T-helper 17 cell (primary cell): ENCODE measurements around the gene IL20RA. TPM values are rescaled to one million over a fixed set of nuclear protein-coding genes. Genes with fewer than 3 reads are reported as not detected.
"Not testable (repeated sequence)": the region's sequence is repeated elsewhere in the genome, so short reads cannot be mapped to it uniquely, and the experiment has no call there.

Experiments
- ATAC-seq: fragments of 150-1000 bp; cut with Tn5 transposase; 2 replicates; pipeline ENCODE4 v1.10.0; 2021; ENCODE audit warnings: mild to moderate bottlenecking, moderate library complexity
- DNase-seq, 3 donors: peaks; one replicate each; pipeline versions ENCODE4 v3.0.0 to v3.0.0-alpha.2; 2020 to 2021
- H3K9me3 ChIP-seq: one replicate; pipeline ENCODE4 v1.7.0; 2013; ENCODE audit warnings: low read length, mild to moderate bottlenecking; ENCODE audit not compliant: control insufficient read depth, poor library complexity, severe bottlenecking
- H3K27ac Mint-ChIP-seq: one replicate; pipeline ENCODE4 v1.8.0; 2022; ENCODE audit warnings: mild to moderate bottlenecking, moderate library complexity, mixed read lengths
- H3K27me3 Mint-ChIP-seq: one replicate; pipeline ENCODE4 v1.8.0; 2022; ENCODE audit warnings: mixed read lengths
- H3K36me3 Mint-ChIP-seq: one replicate; pipeline ENCODE4 v1.8.0; 2022; ENCODE audit warnings: low read depth, mixed read lengths
- H3K4me1 Mint-ChIP-seq: one replicate; pipeline ENCODE4 v1.8.0; 2022; ENCODE audit warnings: mild to moderate bottlenecking, mixed read lengths
- H3K4me3 Mint-ChIP-seq: one replicate; pipeline ENCODE4 v1.8.0; 2022; ENCODE audit warnings: mild to moderate bottlenecking, moderate library complexity, mixed read lengths
- total RNA-seq, 4 donors: library from RNA in 2 of 4; stranded (reverse) in 2 of 4; gene quantifications; one replicate each; pipeline ENCODE4 v1.2.3 and lab custom pipeline; 2022 to 2026

IL20RA gene
- total RNA-seq, 2 donors from 2014 or later, result not detected

GRCh38 chr6:137075790-137076189 lies 31.0 kb upstream of the IL20RA start:
- H3K9me3 ChIP-seq, H3K4me3 Mint-ChIP-seq, ATAC-seq, H3K36me3 Mint-ChIP-seq, H3K27ac Mint-ChIP-seq, DNase-seq, H3K4me1 Mint-ChIP-seq: not testable (repeated sequence)
- peaks cover 22% of the 10 kb centered on the region for H3K27me3 Mint-ChIP-seq

GRCh38 chr6:137070303-137070702 lies 25.5 kb upstream of the IL20RA start:
- peaks cover 29% of the 10 kb centered on the region for H3K27me3 Mint-ChIP-seq
- H3K4me3 Mint-ChIP-seq, result peak overlapping the region; percentile 10
- DNase-seq, result no peak
- H3K36me3 Mint-ChIP-seq, result peaks cover 5% of the 10 kb centered on the region
- no peak overlapping the region for H3K27ac Mint-ChIP-seq
- H3K9me3 ChIP-seq, result no peaks in the 10 kb centered on the region
- H3K4me1 Mint-ChIP-seq, result peaks cover 7% of the 10 kb centered on the region
- ATAC-seq, result no peak

GRCh38 chr6:137067399-137067798 lies 22.6 kb upstream of the IL20RA start:
- no peak overlapping the region for H3K4me3 Mint-ChIP-seq
- ATAC-seq (no peak), DNase-seq (no peak)
- H3K27ac Mint-ChIP-seq, result no peak overlapping the region
- peaks cover 21% of the 10 kb centered on the region for H3K27me3 Mint-ChIP-seq
- peaks cover 5% of the 10 kb centered on the region for H3K36me3 Mint-ChIP-seq
- H3K9me3 ChIP-seq, result no peaks in the 10 kb centered on the region
- H3K4me1 Mint-ChIP-seq, result peaks cover 7% of the 10 kb centered on the region

- peaks cover 20% of the 10 kb centered on the region for H3K27me3 Mint-ChIP-seq
- H3K27ac Mint-ChIP-seq, result no peak overlapping the region
- H3K4me3 Mint-ChIP-seq, result no peak overlapping the region
- H3K36me3 Mint-ChIP-seq, result no peaks in the 10 kb centered on the region
- no peak for ATAC-seq
- no peak for DNase-seq
- H3K4me1 Mint-ChIP-seq, result no peaks in the 10 kb centered on the region
- H3K9me3 ChIP-seq, result no peaks in the 10 kb centered on the region
Observed at GRCh38 chr6:137058037-137058436, 13.3 kb upstream of the IL20RA start.

- Mint-ChIP-seq H3K27ac (no peak overlapping the region), H3K4me3 (no peak overlapping the region), H3K4me1 (no peaks in the 10 kb centered on the region), H3K36me3 (peaks cover 6% of the 10 kb centered on the region), H3K27me3 (peaks cover 37% of the 10 kb centered on the region)
- DNase-seq (no peak), ATAC-seq (no peak)
- H3K9me3 ChIP-seq, result no peaks in the 10 kb centered on the region
Observed at GRCh38 chr6:137056121-137056880, 11.5 kb upstream of the IL20RA start.

GRCh38 chr6:137051790-137052472 lies 7.2 kb upstream of the IL20RA start:
- ATAC-seq, result no peak
- peaks cover 2% of the 10 kb centered on the region for H3K4me1 Mint-ChIP-seq
- no peak for DNase-seq
- peaks cover 76% of the 10 kb centered on the region for H3K27me3 Mint-ChIP-seq
- H3K36me3 Mint-ChIP-seq, result peaks cover 6% of the 10 kb centered on the region
- no peak overlapping the region for H3K4me3 Mint-ChIP-seq
- H3K27ac Mint-ChIP-seq, result peak overlapping the region; percentile 56
- no peaks in the 10 kb centered on the region for H3K9me3 ChIP-seq

GRCh38 chr6:137049095-137049494 lies 4.3 kb upstream of the IL20RA start:
- peaks cover 78% of the 10 kb centered on the region for H3K27me3 Mint-ChIP-seq
- no peak for ATAC-seq

GRCh38 chr6:137046871-137047412 lies 2.2 kb upstream of the IL20RA start:
- DNase-seq (no peak), ATAC-seq (no peak)
- Mint-ChIP-seq H3K27me3 (peaks cover 76% of the 10 kb centered on the region), H3K27ac (no peak overlapping the region), H3K4me1 (peaks cover 7% of the 10 kb centered on the region), H3K4me3 (no peak overlapping the region), H3K36me3 (peaks cover 1% of the 10 kb centered on the region)
- no peaks in the 10 kb centered on the region for H3K9me3 ChIP-seq

More at GRCh38 chr6:137049095-137049494, 4.3 kb upstream of the IL20RA start:
- peaks cover 6% of the 10 kb centered on the region for H3K36me3 Mint-ChIP-seq
- H3K27ac Mint-ChIP-seq, result no peak overlapping the region
- no peak for DNase-seq
- peaks cover 5% of the 10 kb centered on the region for H3K4me1 Mint-ChIP-seq
- H3K9me3 ChIP-seq, result no peaks in the 10 kb centered on the region
- H3K4me3 Mint-ChIP-seq, result no peak overlapping the region

GRCh38 chr6:137045222-137045789 lies 541 bp upstream of the IL20RA start:
- no peak for DNase-seq
- peaks cover 2% of the 10 kb centered on the region for H3K36me3 Mint-ChIP-seq

GRCh38 chr6:137043710-137044365 lies 927 bp downstream of the IL20RA start:
- peaks cover 7% of the 10 kb centered on the region for H3K4me1 Mint-ChIP-seq
- ATAC-seq (peak; percentile 45), DNase-seq (no peak)
- H3K27ac Mint-ChIP-seq, result no peak overlapping the region
- no peaks in the 10 kb centered on the region for H3K9me3 ChIP-seq
- H3K27me3 Mint-ChIP-seq, result peaks cover 77% of the 10 kb centered on the region
- H3K36me3 Mint-ChIP-seq, result peaks cover 2% of the 10 kb centered on the region
- peak overlapping the region; percentile 82 for H3K4me3 Mint-ChIP-seq

More at GRCh38 chr6:137045222-137045789, 541 bp upstream of the IL20RA start:
- Mint-ChIP-seq H3K4me3 (peak overlapping the region; percentile 82), H3K27ac (no peak overlapping the region), H3K4me1 (peaks cover 7% of the 10 kb centered on the region), H3K27me3 (peaks cover 77% of the 10 kb centered on the region)
- ATAC-seq, result no peak
- no peaks in the 10 kb centered on the region for H3K9me3 ChIP-seq

- H3K27me3 Mint-ChIP-seq, result peaks cover 73% of the 10 kb centered on the region
- DNase-seq (no peak), ATAC-seq (no peak)
- H3K4me1 Mint-ChIP-seq, result peaks cover 7% of the 10 kb centered on the region
- no peak overlapping the region for H3K27ac Mint-ChIP-seq
- no peaks in the 10 kb centered on the region for H3K9me3 ChIP-seq
- no peak overlapping the region for H3K4me3 Mint-ChIP-seq
- peaks cover 2% of the 10 kb centered on the region for H3K36me3 Mint-ChIP-seq
Observed at GRCh38 chr6:137040393-137040792, 4.4 kb downstream of the IL20RA start.

GRCh38 chr6:137039010-137039409 lies 5.8 kb downstream of the IL20RA start:
- H3K27me3 Mint-ChIP-seq, result peaks cover 65% of the 10 kb centered on the region
- no peak overlapping the region for H3K27ac Mint-ChIP-seq
- ATAC-seq, result no peak

More at GRCh38 chr6:137039010-137039409, 5.8 kb downstream of the IL20RA start:
- Mint-ChIP-seq H3K4me3 (no peak overlapping the region), H3K36me3 (peaks cover 2% of the 10 kb centered on the region), H3K4me1 (peaks cover 5% of the 10 kb centered on the region)
- no peak for DNase-seq
- no peaks in the 10 kb centered on the region for H3K9me3 ChIP-seq
